Renal pelvis (tissue), 4 donors: Measurements from ENCODE around the gene TBL1XR1. TPM values are rescaled to one million over a fixed set of nuclear protein-coding genes. Genes with fewer than 3 reads are reported as not detected.
A peak's percentile ranks its signal among the peaks of the same experiment; 100 is the strongest.

ENCODE experiments used
- DNase-seq: peaks from one replicate; pipeline ENCODE4 v3.0.0-alpha.2; 2013
- polyA plus RNA-seq, 3 donors: library from polyadenylated mRNA; unstranded; fragments of 120-200 nt; gene quantifications; one replicate each; pipeline ENCODE4 v1.2.1, GENCODE V29; 2013; ENCODE audit not compliant: insufficient read length in 3 of 3

The TBL1XR1 gene
- polyA plus RNA-seq, 3 donors, result 118 to 155 (median 149) TPM

DNA sequence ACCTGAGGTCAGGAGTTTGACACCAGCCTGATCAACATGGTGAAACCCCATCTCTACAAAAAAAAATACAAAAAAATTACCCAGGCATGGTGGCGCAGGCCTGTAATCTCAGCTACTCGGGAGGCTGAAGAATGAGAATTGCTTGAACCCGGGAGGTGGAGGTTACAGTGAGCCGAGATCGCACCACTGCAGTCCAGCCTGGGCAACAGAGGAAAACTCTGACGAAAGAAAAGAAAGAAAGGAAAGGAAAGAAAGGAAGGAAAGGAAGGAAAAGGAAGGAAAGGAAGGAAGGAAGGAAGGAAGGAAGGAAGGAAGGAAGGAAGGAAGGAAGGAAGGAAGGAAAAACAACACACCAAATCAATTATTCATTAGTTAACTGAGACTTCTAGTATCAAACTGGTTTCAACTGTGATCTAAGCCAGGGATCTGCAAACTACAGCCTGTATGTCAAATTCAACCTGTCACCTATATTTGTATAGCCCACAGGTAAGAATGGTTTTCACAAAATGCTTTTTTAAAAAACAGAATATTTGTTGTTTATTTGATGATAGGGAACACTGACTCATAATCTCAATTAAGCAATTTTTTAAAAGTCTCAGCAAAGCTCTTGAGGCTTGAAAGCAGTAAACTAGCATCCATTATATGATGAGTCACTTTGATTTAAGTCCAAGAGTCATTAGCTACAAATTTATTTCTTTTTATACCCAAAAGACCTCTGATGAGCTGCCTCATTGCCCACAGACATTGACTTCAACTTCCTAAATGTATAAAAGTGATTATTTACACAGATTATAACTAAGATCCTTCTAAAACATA is 127.6 kb downstream of the TBL1XR1 start:
- DNase-seq, result no peak

DNA sequence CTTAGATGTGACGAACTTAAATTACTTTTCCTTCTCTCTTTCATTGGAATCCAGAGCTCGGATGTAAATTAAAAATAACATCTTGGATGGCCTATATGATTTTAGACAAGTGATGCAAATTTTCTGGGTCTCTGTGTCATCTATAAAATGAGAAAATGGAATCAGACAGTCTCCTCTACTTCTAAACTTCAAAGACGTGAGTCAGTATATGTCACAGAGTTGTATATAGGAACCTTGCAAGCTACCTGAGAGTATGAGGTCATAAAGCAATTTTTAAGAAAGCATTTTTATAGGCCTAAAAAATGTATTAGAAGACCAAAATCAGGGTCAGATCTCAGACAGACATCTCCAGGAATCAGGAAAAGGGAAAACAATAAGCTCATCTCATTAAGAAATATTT is 128.3 kb downstream of the TBL1XR1 start:
- DNase-seq, result no peak

DNA sequence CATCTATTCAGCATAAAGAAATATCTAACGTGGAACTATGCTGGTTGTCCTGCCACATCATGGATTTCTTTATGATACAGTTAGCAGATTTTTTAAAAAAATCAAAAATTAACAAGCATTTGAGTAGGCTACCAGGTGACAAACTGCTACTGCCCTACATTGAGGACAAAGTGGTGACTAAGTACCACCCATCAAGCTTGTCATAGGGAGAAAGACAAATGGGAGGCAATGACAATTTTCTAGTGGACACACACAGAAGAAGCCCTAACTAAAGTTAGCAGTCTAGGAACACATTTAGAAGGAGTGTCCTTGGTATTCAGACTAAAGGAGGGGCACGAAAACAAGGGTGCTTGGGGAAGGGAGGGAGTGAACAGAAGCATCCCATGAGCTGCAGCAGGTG is 131.2 kb downstream of the TBL1XR1 start:
- DNase-seq, result no peak

DNA sequence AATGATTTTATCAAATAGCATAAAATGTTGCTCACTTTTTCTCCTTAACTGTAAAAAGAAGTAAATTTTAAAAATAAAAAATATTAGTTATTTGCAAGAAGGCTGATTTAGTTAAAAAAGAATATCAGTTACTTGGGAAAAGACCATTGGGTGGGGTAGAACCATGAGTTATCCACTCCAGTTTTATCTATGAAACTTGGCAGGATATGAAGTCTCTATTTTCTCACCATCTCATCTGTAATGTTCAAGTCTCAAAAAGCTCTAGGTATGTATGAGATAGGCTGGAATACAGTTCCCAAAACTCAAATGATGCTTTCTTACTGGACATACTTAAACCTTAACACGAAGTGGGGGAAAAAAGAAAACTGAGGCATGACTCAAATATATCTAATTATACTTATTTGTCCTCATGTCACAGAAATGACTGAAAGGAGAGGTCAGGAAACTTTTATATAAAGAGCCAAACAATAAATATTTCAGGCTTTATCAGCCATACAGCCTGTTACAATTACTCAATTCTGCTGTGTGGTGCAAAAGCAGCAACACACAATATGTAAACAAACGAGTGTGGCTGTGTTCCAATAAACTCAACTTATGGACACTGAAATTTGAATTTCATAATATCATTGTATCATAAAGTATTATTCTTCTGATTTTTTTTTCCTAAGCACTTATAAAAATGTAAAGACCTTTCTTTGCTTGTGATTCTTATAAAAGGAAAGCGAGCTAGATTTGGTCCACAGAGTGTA is 131.8 kb downstream of the TBL1XR1 start:
- no peak for DNase-seq

DNA sequence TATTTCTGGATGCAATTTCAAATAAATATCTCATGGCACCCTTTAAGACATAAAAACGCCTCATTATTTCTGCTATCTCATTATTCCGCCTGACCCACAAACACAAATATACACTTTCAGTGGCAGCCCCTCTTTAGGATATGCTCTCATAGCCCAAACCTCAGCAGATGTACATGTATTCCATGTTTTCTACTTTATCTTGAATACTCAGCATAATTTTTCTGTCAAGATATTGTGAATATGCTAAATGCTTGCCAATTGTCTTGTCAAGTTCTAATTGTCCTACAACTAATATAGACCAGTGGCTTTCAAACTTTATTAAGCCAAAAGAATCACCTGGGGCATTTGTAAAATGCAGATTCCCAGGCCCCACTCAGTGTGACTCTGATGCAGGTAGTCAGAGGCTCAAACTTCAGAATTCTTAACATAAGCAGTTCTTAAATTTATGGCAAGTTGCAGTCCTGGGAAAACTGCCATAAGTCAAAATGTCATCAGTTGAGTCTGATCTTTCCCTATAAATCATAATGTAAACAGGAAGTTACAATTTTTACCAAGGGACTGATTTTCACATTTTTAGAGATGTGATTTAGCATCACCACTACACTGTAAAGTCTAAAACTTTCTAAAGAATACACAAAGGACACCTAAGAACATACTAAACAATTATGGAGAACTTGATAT is 135.1 kb downstream of the TBL1XR1 start:
- no peak for DNase-seq

DNA sequence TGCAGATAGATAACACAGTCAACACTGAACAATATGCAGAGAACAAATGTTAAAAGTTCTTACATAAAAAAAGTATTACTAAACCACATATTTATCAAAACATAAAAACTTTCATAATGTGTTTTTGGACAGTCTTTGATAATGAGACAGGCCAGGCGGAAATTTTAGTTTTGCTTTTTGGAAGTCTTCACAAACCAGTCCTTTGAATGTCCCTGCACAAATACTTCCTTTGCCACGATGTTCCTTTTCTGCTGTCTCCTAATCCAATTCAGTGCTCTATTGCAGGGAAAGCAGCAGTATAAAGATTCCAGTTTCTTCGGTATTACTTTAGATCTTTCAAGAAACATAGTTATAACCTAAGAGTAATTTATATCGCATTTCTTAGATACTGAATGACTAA is 135.9 kb downstream of the TBL1XR1 start:
- no peak for DNase-seq

DNA sequence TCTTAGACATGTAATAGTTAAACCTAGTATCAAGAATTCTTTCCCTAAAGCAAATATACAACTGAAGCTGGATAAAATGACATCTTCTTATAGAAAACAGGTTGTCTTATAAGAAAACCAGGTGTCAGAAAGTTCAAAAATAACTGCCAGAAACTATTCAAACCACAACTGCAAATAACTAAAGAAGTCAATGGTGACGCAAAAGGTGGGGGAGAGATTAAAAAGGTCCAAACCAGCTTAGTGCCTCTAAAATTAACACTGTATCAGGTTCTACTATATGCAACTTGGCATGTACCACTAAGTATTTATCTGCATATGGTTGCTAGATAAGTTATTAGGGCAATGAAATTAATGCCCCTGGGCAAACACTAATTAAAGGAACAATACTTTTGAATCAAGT is 136.8 kb downstream of the TBL1XR1 start:
- DNase-seq, result no peak

DNA sequence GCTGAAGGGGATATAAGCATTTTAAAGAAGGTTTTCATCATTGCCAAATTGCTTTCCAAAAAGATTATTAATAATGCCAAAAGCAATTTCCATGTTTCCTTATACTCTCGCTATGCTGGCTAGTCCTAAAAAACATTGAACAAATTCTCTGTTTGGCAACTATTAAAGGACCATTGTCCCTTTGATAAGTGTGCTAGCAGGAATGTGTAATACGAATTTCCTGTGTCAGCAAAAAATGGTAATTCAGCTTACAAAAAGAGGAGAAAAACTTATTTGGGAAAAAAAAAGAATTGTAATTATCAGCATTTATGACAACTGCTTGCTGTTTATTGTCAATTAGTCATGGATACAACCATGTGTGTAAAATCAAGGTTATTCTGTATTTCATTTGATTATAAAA is 138.6 kb downstream of the TBL1XR1 start:
- no peak for DNase-seq

DNA sequence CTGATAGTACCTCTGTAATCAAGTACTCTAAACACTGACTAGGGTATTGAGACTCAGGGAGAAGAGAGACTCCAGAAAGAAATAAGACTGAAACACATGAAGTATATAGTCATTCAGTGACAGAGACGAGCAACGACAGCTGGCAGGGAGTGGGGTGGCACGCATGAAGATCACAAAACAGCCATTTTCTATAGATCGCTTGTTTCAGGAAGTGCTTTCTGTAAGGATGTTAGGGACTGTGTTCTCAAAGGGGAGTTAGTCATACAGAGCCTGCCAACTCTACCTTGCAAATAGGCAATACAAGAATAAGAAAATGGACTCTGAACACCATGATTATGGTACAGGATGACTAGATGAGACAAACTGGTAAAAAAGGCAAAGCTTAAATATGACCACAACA is 139.5 kb downstream of the TBL1XR1 start:
- DNase-seq, result no peak

DNA sequence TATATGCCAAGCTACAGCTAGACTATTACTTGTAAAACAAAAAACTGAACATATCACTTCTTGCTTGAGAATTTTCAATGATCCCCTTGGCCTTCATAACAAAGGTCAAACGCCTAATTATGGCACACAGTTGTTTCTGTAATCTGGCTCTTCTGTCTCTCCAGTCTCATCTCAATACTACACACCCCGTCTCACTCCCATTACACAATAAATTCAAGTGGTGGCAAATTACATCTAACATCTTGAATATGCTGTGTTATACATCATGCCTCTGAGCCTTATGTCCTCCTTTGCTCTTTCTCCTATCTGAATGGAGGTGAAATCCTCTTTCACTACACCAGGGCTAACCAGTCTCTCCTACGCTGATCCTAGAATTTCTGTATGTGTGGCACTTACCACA is 140.4 kb downstream of the TBL1XR1 start:
- DNase-seq, result no peak

DNA sequence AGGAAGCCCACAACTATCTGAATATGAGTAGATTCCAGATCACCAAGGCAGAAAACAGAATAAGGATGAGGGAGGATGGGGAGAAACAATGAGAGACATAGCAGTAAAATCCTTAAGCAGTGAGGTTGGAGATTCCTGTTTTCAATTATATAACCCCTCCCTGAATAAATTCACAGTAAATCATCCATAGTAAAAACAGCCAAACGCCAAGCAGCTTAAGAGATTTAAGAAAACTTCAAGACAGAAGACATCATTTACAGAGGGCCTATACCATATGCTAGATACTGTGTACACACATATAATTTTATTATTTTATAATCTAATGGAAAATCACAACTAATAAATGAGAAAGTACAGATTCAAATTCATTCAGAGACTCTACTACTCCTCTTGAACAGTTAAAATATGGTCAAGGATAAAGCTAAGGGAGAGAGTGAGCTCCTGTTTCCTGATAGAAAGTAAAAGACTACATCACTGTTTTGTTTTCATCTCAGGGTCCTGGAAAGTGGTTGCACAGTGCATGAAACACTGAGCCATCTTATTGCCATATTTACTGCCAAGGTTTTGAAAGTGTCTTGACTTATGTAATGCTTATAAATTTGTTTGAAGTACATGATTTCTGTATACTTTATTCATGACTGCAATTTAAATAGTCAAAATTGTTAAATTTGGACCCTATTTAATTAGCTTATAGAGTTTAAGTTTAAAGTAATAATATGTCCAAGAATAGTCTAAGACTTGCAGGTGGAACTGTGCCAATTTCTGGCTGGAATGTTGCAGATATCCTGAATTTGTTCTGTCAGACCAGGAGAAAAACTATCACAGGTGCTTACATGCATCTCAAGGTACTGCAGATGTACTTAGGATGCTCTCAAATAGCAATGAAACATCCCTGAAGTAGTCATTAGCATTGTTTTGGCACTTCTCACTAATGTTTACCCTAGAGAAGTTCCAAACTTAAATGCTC is 141.4 kb downstream of the TBL1XR1 start:
- DNase-seq, result no peak

DNA sequence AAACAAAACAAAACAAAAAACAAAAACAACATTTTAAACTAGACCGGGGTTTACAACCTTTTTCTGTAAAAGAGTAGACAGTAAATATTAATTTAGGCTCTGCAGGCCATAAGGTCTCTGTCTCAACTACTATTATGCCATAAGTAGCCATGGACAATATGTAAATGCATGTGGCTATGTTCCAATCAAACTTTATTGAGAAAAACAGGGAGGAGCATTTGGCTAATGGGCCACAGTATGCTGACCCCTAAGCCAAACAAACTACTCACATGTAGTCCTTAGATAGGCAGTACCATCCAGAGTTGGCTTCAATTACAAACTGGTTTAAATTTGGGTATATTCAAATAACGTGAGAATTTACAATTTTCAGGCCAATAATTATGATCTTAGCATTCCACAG is 144.2 kb downstream of the TBL1XR1 start:
- DNase-seq, result no peak

DNA sequence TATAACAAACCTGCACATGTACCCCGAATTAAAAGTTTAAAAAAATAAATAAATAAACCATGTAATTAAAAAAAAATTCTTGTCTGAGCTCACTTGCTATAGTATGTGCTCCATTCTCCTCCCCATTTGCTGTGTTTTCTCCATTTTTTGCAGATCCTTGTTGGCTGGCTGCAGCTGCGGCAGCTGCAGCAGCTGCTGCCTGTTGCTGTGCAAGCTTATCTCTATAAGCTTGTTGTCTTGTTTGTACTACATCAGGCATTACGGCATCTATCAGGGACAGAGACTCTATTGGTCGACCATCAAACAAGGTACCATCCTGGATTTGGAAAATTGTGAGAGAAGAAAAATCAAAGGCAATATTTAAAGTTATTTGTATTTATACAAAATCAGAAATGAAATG is 145.9 kb downstream of the TBL1XR1 start:
- no peak for DNase-seq

DNA sequence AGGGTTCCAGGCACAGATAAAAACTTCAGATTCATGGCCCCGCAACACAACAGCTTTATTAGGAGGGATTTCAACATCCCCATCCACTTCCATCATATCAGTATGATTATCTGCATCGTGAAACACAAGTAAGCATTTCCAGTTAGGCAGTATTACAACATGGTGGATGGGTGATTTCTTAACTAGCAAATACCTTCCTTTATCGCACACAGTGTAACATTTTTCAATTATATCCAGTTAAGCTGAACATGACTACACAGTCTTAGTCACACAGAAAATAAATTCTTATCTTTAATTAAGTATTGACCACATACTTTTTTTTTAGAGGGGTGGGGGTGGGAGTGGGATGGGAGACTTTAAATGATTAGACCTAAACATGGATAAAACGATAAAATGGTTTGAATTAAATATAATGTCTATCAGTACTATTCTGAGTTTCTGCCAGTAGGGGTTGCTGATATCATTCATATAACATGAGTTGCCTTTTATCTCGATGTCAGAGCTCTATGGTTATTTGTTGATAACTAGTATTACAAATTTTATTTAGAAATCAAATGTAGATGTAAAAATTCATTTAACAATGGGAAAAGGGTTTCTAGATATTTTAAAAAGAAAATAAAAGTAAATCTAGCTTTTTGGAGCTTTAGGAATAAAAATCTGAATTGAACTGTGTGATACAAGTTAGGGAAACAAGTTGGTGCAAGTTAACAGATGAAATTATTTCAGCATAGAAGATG is 146.6 kb downstream of the TBL1XR1 start:
- peak; percentile 48 for DNase-seq

DNA sequence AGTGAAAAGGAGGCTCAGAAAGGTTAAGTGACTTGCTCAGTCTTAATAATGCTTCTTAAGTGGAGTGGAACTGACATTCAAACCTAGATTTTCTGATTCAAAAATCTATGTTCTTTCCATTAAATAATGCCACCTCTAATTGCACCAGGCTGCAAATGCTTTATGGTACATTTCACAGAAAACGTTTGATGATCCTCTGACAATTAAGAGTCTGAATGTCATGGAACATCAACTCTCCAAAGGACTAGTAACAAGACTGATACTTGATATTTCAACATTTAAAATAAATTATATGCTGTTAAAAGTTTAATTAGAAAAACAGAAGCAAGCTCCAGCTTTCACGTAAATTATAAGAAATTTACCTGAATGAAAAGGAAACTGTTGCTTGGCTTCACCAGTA is 151.5 kb downstream of the TBL1XR1 start:
- peak; percentile 57 for DNase-seq

DNA sequence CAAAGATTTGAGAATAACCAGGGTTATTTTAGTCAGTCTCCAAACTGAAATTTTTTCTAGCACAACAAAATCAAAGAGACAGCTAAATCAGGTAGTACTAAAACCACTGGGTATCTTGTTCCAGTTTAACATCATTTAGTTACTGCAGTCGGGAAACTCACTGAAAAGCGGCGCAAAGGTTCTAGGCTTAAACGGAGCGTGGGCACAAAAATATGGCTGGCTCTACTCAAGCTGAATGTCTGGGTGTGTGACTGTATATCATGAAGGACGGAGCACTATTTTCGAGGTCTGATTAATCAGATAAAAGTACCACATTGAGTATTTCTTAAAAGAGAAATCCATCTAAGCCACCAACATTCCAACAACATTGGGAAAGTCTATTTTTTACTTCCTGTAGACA is 152.1 kb downstream of the TBL1XR1 start:
- DNase-seq, result no peak

DNA sequence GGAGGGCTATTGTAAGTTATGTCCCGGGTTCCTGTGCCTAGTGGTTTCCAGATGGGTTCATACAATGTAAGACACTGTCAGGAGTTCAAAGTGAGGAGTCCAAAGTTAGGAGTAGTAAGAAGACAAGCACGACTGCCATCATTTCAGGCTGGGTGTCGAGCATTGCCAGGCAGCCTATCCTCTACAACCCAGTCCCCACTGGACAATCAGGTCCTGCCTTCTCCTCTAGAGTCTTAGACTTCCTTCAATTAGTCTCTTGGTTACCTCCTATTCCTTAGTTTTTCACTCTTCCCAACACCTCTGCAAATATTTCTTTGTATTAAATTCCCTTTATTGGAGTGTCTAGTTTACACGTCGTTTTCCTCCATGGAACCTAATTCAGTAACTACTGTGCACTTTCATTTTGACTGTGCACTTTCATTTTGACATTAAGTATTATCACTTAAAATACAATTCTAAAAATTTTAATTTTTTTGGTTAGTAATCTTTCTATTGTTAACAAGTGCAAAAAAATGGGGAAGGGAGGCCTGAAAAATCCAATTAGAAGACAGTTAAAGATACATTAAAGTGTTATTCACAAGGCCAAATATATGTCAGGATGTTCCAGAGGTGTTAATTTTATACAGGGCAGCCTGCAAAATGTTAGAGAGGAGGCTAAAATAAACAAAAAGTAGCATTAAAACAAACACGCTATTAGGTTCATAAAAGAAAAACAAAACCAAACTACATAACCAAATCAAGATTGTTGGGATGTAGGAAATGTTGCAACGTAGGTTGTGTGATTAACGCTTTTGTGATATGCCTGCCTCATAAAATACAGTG is 155.3 kb downstream of the TBL1XR1 start:
- DNase-seq, result no peak

DNA sequence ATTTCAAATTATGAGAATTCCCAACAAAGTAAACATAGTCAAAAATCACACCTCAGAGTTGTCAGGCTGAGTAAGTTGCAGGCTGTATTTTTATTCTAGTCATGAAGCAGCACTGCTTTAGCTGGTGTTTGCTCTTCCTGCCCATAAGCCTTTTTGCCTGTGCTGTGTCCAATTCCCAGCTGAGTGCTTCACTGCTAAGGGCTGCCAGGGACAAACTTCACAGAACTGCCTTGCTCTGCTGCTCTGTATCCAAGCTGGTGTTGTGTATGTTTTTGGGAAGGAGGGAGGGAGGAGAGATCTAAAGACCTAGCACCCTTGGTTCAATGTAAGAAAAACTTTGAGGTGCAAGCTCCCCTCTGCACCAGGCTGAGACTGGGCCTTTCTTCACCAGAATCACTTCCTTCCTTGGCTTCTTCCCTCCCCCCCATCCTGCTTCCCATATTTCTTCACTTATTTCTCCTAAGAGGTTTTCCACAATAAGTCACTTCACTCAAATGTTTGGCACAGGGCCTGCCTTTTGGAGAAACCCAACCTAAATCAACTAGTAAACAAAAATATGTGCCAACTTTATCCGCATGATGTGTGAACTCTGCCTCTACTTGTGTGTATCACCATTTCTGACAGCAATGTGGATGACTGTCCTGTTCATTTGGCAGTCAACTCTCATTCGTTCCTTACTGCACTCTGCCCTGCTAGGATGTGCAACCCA is 156.1 kb downstream of the TBL1XR1 start:
- DNase-seq, result no peak
